Measurements from ENCODE around the gene OR2L5.

OR2L5 gene

GRCh38 chr1:248009681-248010080 is 3.8 kb upstream of the OR2L5 start:
- no peak overlapping the region for H3K4me3 ChIP-seq (ENCODE audit: low read length)
- DNase-seq (ENCODE audit: low read depth) = no peak
- no peak for TF ChIP-seq CTCF (conservative IDR thresholded peaks at IDR 0.05; ENCODE audit: low read depth, low read length)

GRCh38 chr1:248015803-248016202 is 2.3 kb downstream of the OR2L5 start:
- no peak for TF ChIP-seq CTCF (conservative IDR thresholded peaks at IDR 0.05; ENCODE audit: low read depth, low read length)
- DNase-seq (ENCODE audit: low read depth) = no peak
- no peak overlapping the region for H3K4me3 ChIP-seq (ENCODE audit: low read length)

- TF ChIP-seq CTCF (conservative IDR thresholded peaks at IDR 0.05; ENCODE audit: low read depth, low read length) = no peak
- DNase-seq (ENCODE audit: low read depth) = no peak
- H3K4me3 ChIP-seq (ENCODE audit: low read length) = no peak within 1 kb of the TSS
These were observed 16.3 kb downstream of the OR2L5 start, which contains the start of gene OR2L2 for GRCh38 chr1:248029770-248030169. OR2L2 (plus strand) TSS chr1:248030070; CDS start chr1:248038268, 8,198 bp downstream.

GRCh38 chr1:248045209-248045608 is 31.7 kb downstream of the OR2L5 start:
- H3K4me3 ChIP-seq (ENCODE audit: low read length) = no peak overlapping the region
- DNase-seq (ENCODE audit: low read depth) = no peak
- TF ChIP-seq CTCF (conservative IDR thresholded peaks at IDR 0.05; ENCODE audit: low read depth, low read length) = no peak

- H3K4me3 ChIP-seq (ENCODE audit: low read length) = no peak within 1 kb of the TSS
- TF ChIP-seq CTCF (conservative IDR thresholded peaks at IDR 0.05; ENCODE audit: low read depth, low read length) = no peak
- DNase-seq (ENCODE audit: low read depth) = no peak
These were observed 33.1 kb downstream of the OR2L5 start, which contains the start of gene OR2L3 for GRCh38 chr1:248046536-248046935. OR2L3 (plus strand) TSS chr1:248046836; CDS start chr1:248060682, 13,846 bp downstream.

GRCh38 chr1:248047008-248047407 is 33.5 kb downstream of the OR2L5 start:
- no peak for TF ChIP-seq CTCF (conservative IDR thresholded peaks at IDR 0.05; ENCODE audit: low read depth, low read length)
- H3K4me3 ChIP-seq (ENCODE audit: low read length) = no peak overlapping the region
- DNase-seq (ENCODE audit: low read depth) = no peak

GRCh38 chr1:248054671-248055070 is 41.2 kb downstream of the OR2L5 start:
- H3K4me3 ChIP-seq (ENCODE audit: low read length) = no peak overlapping the region
- no peak for TF ChIP-seq CTCF (conservative IDR thresholded peaks at IDR 0.05; ENCODE audit: low read depth, low read length)
- no peak for DNase-seq (ENCODE audit: low read depth)
